ENCODE measurements around the gene RPL29. TPM values are rescaled to one million over a fixed set of nuclear protein-coding genes. Genes with fewer than 3 reads are reported as not detected.

The RPL29 gene
- total RNA-seq, 6 donors from 2014 or later: 306 to 1,159 (median 770) TPM

DNA sequence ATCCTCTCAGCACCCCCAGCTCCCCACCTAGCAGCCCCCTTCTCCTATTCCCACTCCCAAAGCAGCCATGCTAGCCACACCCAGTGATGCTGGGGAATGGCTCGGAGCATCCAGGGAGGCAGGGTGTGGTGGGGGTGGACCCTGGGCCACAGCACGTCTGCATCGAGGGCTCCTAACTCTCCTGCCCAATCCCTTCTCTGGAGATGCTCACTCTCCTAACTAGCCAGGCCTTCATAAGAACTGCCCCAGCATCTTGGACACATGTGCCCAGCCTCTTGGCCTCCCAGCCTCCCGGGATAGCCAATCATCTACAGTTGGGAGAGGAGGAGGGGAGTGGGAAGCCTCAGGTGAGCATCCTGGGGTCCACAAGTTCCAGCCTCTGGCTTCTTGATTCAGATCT, 31.2 kb downstream of the RPL29 start:
- no peak for DNase-seq
- no peak for ATAC-seq (ENCODE audit: low FRiP score in 2 of 2)
- Histone ChIP-seq H3K4me3 (no peak overlapping the region), H3K4me1 (peaks cover 11 to 34% (median 22%) of the 10 kb centered on the region in 4 donors), H3K9me3 (no peaks in the 10 kb centered on the region), H3K36me3 (peaks cover 0 to 16% (median 7%) of the 10 kb centered on the region in 4 donors), H3K27ac (no peak overlapping the region), H3K27me3 (peaks cover 0 to 4% (median 0%) of the 10 kb centered on the region in 4 donors)
- TF ChIP-seq EP300 (IDR thresholded peaks at IDR 0.05) (no peak), POLR2AphosphoS5 (IDR thresholded peaks at IDR 0.05) (no peak), POLR2A (IDR thresholded peaks at IDR 0.05) (no peak)
- TF ChIP-seq, protein P1, sequence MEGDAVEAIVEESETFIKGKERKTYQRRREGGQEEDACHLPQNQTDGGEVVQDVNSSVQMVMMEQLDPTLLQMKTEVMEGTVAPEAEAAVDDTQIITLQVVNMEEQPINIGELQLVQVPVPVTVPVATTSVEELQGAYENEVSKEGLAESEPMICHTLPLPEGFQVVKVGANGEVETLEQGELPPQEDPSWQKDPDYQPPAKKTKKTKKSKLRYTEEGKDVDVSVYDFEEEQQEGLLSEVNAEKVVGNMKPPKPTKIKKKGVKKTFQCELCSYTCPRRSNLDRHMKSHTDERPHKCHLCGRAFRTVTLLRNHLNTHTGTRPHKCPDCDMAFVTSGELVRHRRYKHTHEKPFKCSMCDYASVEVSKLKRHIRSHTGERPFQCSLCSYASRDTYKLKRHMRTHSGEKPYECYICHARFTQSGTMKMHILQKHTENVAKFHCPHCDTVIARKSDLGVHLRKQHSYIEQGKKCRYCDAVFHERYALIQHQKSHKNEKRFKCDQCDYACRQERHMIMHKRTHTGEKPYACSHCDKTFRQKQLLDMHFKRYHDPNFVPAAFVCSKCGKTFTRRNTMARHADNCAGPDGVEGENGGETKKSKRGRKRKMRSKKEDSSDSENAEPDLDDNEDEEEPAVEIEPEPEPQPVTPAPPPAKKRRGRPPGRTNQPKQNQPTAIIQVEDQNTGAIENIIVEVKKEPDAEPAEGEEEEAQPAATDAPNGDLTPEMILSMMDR (IDR thresholded peaks at IDR 0.05): no peak
- WGBS, 2 donors: 63 to 88% methylated on average over 3 to 4 of the region's 4 CpGs

DNA sequence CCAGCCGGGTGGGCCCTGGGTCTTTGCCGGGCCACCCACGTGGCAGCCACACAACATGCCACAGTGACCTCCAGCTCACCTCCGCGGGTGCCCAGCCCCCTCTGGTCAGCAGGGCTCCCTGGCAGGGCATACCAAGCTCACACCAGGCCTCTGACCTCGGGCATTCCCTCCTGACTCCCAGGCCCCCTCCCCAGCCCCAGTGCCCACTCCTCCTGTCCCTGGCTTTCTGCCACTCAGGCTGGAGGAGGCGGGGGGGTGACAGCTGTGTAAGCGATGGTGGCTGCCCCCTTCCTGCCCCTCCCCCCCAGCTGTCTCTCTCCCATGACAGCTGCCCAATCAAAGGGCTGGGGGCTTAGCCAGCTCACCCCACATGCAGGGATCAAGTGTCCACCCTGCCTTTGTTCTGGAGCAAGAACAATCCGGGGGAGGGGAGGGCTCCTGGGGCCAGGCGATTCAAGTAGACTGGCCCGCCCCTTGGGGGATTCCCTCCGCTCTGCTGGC, 31.7 kb downstream of the RPL29 start:
- Histone ChIP-seq H3K27me3 (peaks cover 0 to 4% (median 0%) of the 10 kb centered on the region in 4 donors), H3K27ac (no peak overlapping the region), H3K36me3 (peaks cover 0 to 19% (median 9%) of the 10 kb centered on the region in 4 donors), H3K4me1 (peaks cover 11 to 34% (median 22%) of the 10 kb centered on the region in 4 donors), H3K9me3 (no peaks in the 10 kb centered on the region), H3K4me3 (no peak overlapping the region)
- ATAC-seq (ENCODE audit: low FRiP score in 2 of 2): no peak
- DNase-seq: no peak
- WGBS, 2 donors: 69 to 80% methylated on average over 4 to 11 of the region's 12 CpGs
- TF ChIP-seq, protein P1 (IDR thresholded peaks at IDR 0.05): no peak
- TF ChIP-seq POLR2A (IDR thresholded peaks at IDR 0.05): no peak

DNA sequence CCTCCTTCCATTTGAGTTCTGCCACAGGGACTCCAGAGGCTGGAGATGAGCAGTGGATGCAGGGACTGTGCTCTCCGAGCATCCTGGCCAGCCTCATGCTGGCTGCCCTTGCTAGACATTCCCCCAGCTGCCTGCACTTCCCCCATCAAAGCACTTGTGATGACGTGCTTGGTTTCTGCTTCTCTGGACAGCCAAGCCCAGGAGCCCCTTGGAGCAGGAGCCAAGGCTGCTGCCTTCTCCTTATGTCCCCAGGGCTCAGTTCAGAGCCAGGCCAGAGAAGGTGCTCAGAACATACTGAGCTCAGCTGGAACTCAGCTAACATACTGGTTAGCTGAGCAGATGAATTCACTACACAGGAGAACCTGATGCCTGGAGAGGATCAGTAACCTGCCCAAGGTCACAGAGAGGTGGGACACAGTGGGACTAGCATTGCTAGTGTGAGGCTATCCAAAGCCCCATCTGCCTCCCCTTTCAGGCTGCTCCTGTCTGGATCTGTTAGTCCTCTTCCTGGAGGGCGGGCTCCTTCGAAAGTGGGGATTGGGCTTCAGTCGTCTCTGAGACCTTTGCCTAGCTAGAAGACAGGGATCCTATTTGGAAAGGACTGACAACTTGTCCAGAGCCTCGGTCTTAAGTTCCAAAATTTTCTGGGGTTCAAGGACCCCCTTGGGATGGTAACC, 32.7 kb downstream of the RPL29 start:
- no peaks in the 10 kb centered on the region for H3K9me3 ChIP-seq
- no peak for DNase-seq
- WGBS, 2 donors: 83 to 91% methylated on average over 5 to 6 of the region's 6 CpGs

DNA sequence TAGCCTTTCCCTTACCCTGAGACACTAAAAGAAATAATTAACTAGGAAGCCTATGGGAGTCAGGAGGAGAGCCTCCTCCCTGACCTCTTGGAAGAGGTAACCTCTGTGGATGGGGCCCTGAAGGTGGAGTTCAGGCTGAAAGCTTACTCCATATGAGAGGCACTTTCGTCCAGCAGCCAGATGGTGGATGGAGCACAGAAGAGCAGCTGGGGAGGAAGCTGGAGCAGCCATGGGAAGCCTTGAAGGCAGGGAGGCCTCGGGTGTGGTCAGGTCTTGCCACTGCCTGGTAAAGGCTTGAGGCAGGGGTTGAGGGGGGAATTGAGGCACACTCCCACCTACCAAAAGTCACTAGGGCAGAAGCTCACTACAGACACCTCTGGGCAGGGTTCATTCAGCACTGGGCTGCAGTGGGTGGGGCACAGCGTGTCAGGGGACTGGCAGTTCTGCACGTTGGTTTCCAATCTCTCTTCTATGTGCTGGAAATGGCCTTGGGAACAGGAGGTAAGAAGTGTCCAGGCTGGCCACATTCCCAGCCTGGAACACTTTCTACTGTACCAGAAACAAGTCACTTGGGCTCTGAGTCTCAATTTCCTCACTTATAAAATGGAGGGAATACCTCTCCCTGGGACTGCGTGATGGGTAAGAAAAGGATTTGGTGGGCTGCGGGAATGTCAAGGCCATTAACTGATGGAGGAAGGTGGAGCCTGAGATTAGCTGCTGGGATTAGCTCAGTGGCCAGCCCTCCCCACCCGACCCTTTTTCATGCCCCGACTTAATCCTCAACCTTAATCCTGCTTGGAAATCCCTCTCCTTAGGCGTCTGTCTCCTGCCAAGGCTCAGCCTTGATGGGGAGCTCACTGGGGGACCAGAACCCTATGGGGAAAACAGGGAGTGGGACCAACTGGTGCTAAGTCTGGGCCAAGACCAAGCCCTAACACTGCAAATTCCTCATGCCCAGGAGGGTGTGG, 33.8 kb downstream of the RPL29 start:
- Histone ChIP-seq H3K36me3 (peaks cover 0 to 28% (median 14%) of the 10 kb centered on the region in 4 donors), H3K27ac (no peak overlapping the region), H3K9me3 (no peaks in the 10 kb centered on the region), H3K27me3 (no peaks in the 10 kb centered on the region), H3K4me1 (peaks cover 9 to 17% (median 13%) of the 10 kb centered on the region in 4 donors), H3K4me3 (no peak overlapping the region)
- 79 to 80% methylated on average over 8 to 9 of the region's 9 CpGs for WGBS, 2 donors
- TF ChIP-seq EP300 (IDR thresholded peaks at IDR 0.05): no peak
- no peak for TF ChIP-seq POLR2A (IDR thresholded peaks at IDR 0.05)
- no peak for TF ChIP-seq POLR2AphosphoS5 (IDR thresholded peaks at IDR 0.05)
- TF ChIP-seq, protein P1 (IDR thresholded peaks at IDR 0.05): no peak
- ATAC-seq (ENCODE audit: low FRiP score in 2 of 2): no peak
- DNase-seq: no peak

More for the DNA sequence above, 32.7 kb downstream of the RPL29 start:
- Histone ChIP-seq H3K27ac (no peak overlapping the region), H3K27me3 (peaks cover 0 to 4% (median 0%) of the 10 kb centered on the region in 4 donors), H3K4me1 (peaks cover 11 to 26% (median 16%) of the 10 kb centered on the region in 4 donors), H3K36me3 (peaks cover 0 to 26% (median 13%) of the 10 kb centered on the region in 4 donors), H3K4me3 (no peak overlapping the region)
- no peak for ATAC-seq (ENCODE audit: low FRiP score in 2 of 2)
- TF ChIP-seq POLR2AphosphoS5 (IDR thresholded peaks at IDR 0.05) (no peak), POLR2A (IDR thresholded peaks at IDR 0.05) (no peak), EP300 (IDR thresholded peaks at IDR 0.05) (no peak)
- TF ChIP-seq, protein P1 (IDR thresholded peaks at IDR 0.05): no peak

All from upper lobe of left lung (tissue), 6 donors.